Right atrium auricular region (tissue), 2 donors: ENCODE results near the gene PFDN1. TPM values are rescaled to one million over a fixed set of nuclear protein-coding genes. Genes with fewer than 3 reads are reported as not detected.

Experiments
- DNase-seq: peaks from one replicate; pipeline ENCODE4 v3.0.0-alpha.2; 2019; ENCODE audit warnings: low spot score
- H3K27ac ChIP-seq, 2 donors: fragments of 200-600 bp; sonication (generic); 1 replicate in 1 of 2; 2 replicates in 1 of 2; pipeline ENCODE4 v1.5.1; 2016 to 2019
- H3K27me3 ChIP-seq, 2 donors: fragments of 200-600 bp; sonication (generic); one replicate each; pipeline versions ENCODE4 v1.5.1 to v1.6.0; 2017 to 2019
- H3K36me3 ChIP-seq: fragments of 200-600 bp; sonication (generic); one replicate; pipeline ENCODE4 v1.5.1; 2016
- H3K4me1 ChIP-seq, 2 donors: fragments of 200-600 bp; sonication (generic); one replicate each; pipeline versions ENCODE4 v1.5.1 to v1.6.0; 2017 to 2019
- H3K4me3 ChIP-seq, 2 donors: fragments of 200-600 bp; sonication (generic); 1 replicate in 1 of 2; 2 replicates in 1 of 2; pipeline ENCODE4 v1.5.1; 2017 to 2019; ENCODE audit warnings: mild to moderate bottlenecking in 1 of 2, moderate library complexity in 1 of 2
- H3K9me3 ChIP-seq, 2 donors: fragments of 200-600 bp; sonication (generic); one replicate each; pipeline ENCODE4 v1.5.1; 2019
- total RNA-seq, 2 donors: library from RNA; depleted of rRNA; stranded (reverse); fragments of >200 nt; gene quantifications; one replicate each; pipeline ENCODE4 v1.1.0, GENCODE V29; 2016
- TF ChIP-seq, protein P1 (sequence below), 2 donors: fragments of 200-600 bp; sonication (generic); IDR thresholded peaks; one replicate each; pipeline ENCODE4 v1.5.1; 2019; ENCODE audit warnings: antibody characterized with exemption in 2 of 2

Gene PFDN1
- total RNA-seq, 2 donors from 2014 or later: 80.4 to 123 TPM

DNA sequence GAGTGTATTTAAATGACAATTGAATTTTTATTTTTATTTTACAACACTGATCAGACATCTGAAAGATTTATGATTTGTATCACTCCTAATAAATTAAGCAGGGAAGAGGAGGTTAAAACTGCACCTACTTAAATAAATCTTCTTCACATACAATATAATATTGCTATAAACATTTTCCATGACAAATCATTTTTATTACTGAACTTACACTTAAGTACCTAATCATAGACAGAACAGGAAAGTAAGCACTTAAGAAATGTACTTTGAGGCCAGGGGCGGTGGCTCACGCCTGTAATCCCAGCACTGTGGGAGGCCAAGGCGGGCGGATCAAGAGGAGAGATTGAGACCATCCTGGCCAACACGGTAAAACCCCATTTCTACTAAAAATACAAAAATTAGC is 3.8 kb downstream of the PFDN1 start:
- H3K4me1 ChIP-seq: peaks cover 0 to 67% of the 10 kb centered on the region in 2 donors

DNA sequence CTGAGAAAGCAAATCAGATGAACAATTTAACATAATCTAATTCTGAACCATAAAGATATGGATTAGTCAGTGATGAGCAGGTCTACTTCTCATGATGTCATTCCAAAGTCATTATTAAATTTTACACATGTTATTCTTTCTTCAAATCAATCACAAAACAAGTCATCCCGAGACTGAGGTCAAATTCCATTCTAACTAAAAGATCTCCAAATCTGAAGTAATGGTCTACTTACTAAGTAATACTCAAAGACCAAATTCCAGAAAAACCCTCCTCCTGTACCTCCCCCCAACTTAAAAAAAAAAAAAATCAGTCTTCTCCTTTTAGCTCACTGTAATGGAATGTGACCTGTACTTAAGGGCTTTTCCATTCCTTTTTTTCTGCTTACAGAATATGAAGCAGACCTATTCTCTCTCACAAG is 4.7 kb downstream of the PFDN1 start:
- peak overlapping the region; percentile 37 to 78 for H3K27ac ChIP-seq
- no peaks in the 10 kb centered on the region for H3K27me3 ChIP-seq
- TF ChIP-seq, protein P1, sequence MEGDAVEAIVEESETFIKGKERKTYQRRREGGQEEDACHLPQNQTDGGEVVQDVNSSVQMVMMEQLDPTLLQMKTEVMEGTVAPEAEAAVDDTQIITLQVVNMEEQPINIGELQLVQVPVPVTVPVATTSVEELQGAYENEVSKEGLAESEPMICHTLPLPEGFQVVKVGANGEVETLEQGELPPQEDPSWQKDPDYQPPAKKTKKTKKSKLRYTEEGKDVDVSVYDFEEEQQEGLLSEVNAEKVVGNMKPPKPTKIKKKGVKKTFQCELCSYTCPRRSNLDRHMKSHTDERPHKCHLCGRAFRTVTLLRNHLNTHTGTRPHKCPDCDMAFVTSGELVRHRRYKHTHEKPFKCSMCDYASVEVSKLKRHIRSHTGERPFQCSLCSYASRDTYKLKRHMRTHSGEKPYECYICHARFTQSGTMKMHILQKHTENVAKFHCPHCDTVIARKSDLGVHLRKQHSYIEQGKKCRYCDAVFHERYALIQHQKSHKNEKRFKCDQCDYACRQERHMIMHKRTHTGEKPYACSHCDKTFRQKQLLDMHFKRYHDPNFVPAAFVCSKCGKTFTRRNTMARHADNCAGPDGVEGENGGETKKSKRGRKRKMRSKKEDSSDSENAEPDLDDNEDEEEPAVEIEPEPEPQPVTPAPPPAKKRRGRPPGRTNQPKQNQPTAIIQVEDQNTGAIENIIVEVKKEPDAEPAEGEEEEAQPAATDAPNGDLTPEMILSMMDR (IDR thresholded peaks at IDR 0.05): no peak

More for the DNA sequence above, 3.8 kb downstream of the PFDN1 start:
- H3K36me3 ChIP-seq: peaks cover 9% of the 10 kb centered on the region
- TF ChIP-seq, protein P1 (IDR thresholded peaks at IDR 0.05): no peak
- peak overlapping the region; percentile 37 to 78 for H3K27ac ChIP-seq
- H3K9me3 ChIP-seq: no peaks in the 10 kb centered on the region
- DNase-seq: no peak
- H3K27me3 ChIP-seq: no peaks in the 10 kb centered on the region
- no peak overlapping the region for H3K4me3 ChIP-seq

DNA sequence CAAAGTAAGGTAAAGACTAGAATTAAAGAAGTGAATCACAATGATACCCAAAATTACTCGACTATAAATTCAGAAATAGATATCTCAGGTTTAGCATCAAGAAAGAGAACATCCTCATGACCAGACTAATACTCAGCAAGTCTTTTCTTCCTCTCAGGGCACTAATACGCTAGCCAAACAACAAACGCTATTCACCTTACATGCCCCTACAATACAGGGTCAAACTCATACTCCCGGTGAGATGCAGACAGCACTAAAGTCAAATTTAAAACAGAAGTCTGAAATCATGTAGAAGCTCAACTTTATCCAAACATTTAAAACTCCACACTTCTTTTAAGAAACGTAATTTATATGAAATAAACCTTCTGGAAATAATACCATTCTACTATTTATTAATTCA is 5.6 kb downstream of the PFDN1 start:
- no peaks in the 10 kb centered on the region for H3K9me3 ChIP-seq
- no peaks in the 10 kb centered on the region for H3K27me3 ChIP-seq
- TF ChIP-seq, protein P1 (IDR thresholded peaks at IDR 0.05): no peak
- no peak for DNase-seq
- no peak overlapping the region for H3K4me3 ChIP-seq
- H3K4me1 ChIP-seq: peaks cover 0 to 78% of the 10 kb centered on the region in 2 donors
- peak overlapping the region; percentile 37 to 78 for H3K27ac ChIP-seq
- H3K36me3 ChIP-seq: peaks cover 9% of the 10 kb centered on the region

More for the DNA sequence above, 4.7 kb downstream of the PFDN1 start:
- no peak overlapping the region for H3K4me3 ChIP-seq
- peaks cover 0 to 73% of the 10 kb centered on the region in 2 donors for H3K4me1 ChIP-seq
- H3K9me3 ChIP-seq: no peaks in the 10 kb centered on the region
- no peak for DNase-seq
- H3K36me3 ChIP-seq: peaks cover 9% of the 10 kb centered on the region

DNA sequence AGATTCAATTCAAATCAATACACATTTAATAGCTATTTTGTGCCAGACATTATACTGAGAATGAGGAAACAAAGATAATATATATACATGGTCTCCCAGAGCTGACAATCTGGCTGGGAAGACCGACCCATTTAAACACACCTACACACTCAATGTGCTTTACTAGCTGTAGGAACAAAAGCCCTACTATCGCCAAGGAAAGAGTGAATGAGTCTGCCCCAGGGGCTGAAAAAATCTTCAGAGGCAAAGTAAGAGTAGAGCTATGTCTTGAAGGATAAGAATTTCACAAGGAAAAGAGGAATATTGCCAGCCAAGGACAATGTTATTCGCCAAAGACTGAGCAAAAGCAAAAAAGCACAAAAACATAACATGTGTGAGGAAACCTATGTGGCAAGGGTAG is 6.6 kb downstream of the PFDN1 start:
- no peak for DNase-seq
- Histone ChIP-seq H3K4me3 (no peak overlapping the region), H3K36me3 (peaks cover 9% of the 10 kb centered on the region), H3K9me3 (no peaks in the 10 kb centered on the region), H3K27ac (peak overlapping the region; percentile 66 to 78), H3K4me1 (peaks cover 0 to 77% of the 10 kb centered on the region in 2 donors), H3K27me3 (no peaks in the 10 kb centered on the region)
- TF ChIP-seq, protein P1 (IDR thresholded peaks at IDR 0.05): no peak

DNA sequence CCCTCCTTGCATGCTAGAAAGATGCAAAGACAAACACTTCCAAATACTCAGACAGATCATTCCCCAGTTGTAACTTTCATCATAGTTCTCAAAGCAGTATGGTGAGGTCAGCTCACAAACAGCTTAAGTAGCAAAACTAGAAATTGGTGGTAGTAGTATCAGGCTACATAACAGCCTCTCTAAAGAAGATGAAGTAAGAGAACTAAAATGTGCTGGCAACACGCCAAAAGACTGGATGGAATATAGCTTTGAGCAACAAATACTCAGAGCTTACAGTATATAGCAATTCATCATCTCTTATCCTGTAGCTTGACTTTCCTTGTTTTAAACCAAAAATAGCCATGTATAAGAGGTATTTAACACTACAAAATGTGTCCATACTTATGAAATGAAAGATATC is 7.5 kb downstream of the PFDN1 start:
- DNase-seq: peak; percentile 88
- peak overlapping the region; percentile 66 to 78 for H3K27ac ChIP-seq
- peaks cover 0 to 77% of the 10 kb centered on the region in 2 donors for H3K4me1 ChIP-seq
- H3K4me3 ChIP-seq: no peak overlapping the region
- peaks cover 9% of the 10 kb centered on the region for H3K36me3 ChIP-seq
- no peaks in the 10 kb centered on the region for H3K9me3 ChIP-seq
- TF ChIP-seq, protein P1 (IDR thresholded peaks at IDR 0.05): no peak
- no peaks in the 10 kb centered on the region for H3K27me3 ChIP-seq

DNA sequence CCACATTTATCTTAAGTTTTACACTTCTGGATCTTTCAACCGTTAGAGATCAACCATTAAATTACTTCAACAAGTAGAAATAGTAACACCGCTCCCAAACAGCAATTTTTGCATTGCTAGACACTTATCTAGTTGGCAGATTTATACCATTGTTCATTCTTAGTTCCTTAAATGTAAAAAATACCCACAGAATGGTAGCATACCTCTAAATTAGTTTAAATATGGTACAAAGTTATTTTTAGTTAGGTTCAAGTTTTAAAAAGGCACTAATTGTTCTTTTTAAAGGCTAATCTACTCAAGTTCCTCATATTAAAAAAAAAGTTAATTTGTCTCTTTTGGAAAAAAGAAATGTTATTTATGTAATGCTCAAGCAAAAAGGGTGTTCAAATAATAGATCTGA is 8.1 kb downstream of the PFDN1 start:
- no peaks in the 10 kb centered on the region for H3K9me3 ChIP-seq
- no peaks in the 10 kb centered on the region for H3K27me3 ChIP-seq
- no peak overlapping the region for H3K4me3 ChIP-seq
- peaks cover 0 to 77% of the 10 kb centered on the region in 2 donors for H3K4me1 ChIP-seq
- TF ChIP-seq, protein P1 (IDR thresholded peaks at IDR 0.05): no peak
- DNase-seq: no peak
- H3K27ac ChIP-seq: peak overlapping the region; percentile 66 to 78
- peaks cover 6% of the 10 kb centered on the region for H3K36me3 ChIP-seq
